Stimulated activated CD4-positive, alpha-beta T cell treated with anti-CD3 and anti-CD28 coated beads, Interleukin-15, amount 100 ng/mL, for 1 hour (primary cell): ENCODE measurements around the gene CERS1.

ENCODE experiments used
- DNase-seq, 2 donors: peaks; one replicate each; pipeline ENCODE4 v3.0.0-alpha.2; 2020; ENCODE audit warnings: low read depth in 1 of 2, low spot score in 1 of 2

CERS1 gene, protein sequence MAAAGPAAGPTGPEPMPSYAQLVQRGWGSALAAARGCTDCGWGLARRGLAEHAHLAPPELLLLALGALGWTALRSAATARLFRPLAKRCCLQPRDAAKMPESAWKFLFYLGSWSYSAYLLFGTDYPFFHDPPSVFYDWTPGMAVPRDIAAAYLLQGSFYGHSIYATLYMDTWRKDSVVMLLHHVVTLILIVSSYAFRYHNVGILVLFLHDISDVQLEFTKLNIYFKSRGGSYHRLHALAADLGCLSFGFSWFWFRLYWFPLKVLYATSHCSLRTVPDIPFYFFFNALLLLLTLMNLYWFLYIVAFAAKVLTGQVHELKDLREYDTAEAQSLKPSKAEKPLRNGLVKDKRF

DNA sequence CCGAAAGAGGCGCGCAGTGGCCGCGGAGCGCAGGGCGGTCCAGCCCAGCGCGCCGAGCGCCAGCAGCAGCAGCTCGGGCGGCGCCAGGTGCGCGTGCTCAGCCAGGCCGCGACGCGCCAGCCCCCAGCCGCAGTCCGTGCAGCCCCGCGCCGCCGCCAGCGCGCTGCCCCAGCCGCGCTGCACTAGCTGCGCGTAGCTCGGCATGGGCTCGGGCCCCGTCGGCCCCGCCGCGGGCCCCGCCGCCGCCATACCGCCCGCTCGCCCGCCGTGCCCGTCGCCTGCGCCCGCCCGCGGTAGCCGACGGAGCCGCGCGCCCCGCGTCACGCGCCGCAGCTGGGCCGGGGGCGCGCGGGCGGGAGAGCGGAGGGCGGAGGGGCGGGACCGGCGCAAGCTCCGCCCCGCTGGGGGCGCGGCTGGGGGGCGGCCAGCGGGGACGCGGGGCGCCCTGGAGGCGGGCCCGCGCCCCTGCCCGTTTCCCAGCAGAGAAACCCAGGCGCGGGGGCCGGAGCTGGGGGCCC, at the start of gene CERS1:
CERS1 (minus strand) TSS at position 335 of the 518 bp plus-strand sequence; CDS start at position 249, 86 bp downstream.
- DNase-seq, result no peak

DNA sequence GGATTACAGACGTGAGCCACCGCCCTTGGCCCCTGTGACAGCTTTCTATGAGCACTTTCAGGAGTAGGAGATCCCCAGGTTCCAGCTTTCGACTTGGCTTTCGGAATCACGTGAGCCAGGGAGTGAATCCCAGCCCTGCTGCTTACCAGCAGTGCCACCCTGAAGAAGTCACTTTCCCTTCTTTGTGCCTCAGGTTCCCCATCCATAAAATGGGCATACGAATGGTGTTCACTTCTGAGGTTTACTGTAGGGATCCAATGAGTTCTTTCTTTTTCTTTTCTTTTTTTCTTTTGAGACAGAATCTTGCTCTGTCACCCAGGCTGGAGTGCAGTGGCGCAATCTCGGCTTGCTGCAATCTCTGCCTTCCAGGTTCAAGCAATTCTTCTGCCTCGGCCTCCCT, 49.3 kb upstream of the CERS1 start:
- no peak for DNase-seq

DNA sequence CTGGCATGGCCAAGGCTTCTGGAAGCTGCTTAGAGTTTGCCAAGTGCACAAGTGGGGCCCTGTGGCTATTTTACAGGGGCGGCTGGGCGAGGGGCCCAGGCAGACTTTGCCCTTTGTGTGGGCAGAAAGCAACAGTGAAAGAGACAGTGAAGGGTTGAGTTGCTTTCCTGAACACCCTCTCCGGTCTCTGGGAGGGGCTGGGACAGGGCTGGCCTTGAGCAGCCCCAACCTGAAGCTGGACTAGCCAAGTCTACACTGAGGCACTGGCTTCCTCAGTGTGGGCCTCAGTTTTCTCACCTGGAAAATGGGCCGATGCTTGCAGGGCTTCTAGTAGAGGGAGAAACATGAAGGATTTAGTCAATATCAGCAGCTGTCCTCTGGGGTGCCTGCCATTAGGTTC, 47.5 kb upstream of the CERS1 start:
- no peak for DNase-seq

DNA sequence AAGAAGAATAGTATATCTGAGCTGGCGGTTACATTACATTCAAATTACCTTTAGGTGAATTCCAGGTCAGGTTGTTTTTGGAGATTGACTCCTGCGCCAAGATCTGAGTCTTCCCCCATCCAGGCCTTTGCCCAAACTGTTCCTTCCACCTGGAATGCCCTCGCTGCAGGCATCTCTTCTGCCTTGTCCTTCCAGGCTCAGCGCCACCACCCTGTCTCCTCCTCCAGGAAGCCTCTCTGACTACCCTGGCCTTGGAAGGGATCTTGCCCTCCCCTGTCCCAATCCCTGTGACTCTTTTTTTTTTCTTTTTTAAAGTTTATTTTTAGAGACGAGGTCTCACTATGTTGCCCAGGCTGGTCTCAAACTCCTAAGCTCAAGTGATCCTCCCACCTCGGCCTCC, 46.7 kb upstream of the CERS1 start:
- DNase-seq, result no peak

DNA sequence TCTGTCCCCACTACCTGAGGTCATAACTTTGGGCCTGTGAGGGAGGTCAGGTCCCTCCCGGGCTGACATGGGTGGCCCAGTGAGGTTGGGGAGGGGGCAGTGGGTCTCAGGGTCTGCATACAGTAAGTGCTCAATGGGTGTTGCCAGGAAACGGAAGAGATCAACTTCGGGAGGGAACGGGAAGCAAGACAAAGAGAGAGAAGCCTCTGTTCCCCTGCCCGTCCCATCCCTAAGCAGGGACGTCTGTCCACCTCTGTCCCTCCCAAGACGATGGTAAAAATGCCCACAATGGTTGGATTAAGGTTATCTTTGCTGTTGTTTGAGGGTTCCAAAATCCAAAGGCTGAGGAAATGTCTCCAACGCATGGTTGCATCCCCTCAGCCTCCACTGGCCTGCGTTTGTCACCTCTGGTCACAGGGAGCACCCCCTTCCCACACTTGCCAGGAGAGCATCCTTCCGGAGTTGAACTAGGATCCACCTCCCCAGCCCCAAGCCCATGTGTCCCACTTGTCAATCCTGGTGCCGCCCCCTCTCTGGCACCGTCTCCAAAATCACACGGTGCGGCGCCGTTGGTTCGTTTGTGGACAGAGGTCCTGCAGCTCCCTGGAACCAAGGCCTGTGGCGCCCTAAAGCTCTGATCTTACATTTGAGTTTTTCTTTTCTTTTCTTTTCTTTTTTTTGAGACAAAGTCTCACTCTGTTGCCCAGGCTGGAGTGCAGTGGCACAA, 45.8 kb upstream of the CERS1 start:
- no peak for DNase-seq

DNA sequence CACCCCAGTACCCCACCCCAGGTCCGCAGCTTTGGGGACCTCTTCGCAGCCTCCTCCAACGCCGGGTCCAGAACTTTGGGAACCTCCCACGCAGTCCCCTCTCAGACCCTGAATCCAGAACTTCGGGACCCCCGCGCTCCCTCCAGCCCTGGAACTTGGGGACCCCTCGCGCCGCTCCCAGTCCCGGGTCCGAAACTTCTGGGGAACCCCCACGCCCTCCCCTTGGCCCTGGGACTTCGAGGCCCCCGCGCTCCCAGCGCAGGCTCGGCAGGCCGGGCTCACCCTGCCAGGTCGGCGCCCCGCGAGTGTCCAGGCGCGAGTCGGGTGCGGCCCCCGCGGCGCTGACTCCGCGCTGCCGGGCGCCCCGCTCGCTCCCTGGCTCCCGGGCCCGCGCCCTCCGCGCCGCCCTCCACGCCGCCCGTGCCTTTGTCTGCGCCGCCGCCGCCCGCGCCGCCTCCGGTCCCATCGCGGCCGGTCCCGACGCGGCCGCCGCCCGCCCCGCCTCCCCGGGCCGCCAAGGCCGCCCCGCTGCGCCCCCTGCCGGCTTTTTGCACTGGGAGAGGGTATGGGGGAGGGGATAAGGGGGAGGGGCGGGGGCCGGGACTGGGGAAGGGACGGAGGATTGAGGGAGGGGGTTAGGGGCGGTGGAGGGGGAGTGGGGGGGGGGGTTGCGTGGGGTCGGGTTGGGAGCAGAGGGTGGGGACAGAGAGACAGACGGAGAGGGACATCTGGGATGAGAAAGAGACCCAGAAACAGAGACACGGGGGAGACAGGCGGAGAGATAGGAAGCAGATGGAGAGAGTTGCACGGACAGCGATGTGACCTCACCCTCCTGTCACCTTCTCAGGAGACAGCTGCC, 45.0 kb upstream of the CERS1 start, which contains the start of gene HOMER3:
HOMER3 (minus strand) TSS at position 449 of the 859 bp plus-strand sequence. CDS start 2,235 bp downstream, outside the sequence.
- peak; percentile 55 to 75 for DNase-seq

DNA sequence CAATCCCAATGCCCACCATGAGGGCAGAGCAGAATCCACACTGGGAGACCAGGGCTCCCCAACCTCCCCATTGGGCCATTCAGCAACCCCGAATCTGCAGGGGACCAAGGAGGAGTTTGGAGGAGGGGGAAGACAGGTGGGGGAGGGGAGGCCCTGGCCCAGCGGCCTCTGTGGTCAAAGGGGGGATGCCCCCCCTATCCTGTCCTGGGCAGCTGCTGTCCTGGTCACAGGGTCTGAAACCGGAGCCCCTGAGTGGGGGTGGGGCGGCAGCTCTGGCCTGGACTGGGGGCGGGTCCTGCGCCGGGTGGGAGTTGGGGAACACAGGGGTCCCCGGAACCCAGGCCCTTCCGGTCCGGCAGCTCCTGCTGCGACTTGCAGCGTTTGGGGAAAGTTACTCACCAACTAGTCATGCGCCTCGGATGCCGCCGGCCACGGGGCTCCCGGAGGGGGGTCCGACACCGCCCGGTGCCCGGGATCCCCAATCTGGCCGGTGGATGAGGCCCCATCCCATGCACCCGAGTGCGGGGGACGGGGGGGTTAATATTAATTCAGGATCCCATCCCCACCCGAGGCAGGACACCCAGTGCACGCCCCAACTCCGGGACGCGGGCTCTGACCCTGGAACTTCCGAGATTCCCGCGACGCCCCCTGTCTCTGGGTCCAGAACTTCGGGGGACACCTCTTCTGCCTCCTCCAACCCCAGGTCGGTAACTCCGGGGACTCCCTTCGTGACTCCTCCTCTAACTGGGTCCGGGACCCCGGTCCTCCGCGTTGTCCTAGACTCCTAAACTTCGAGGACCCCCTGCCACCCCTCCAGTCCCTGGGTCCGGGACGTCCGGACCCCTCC, 44.2 kb upstream of the CERS1 start:
- DNase-seq, result no peak

DNA sequence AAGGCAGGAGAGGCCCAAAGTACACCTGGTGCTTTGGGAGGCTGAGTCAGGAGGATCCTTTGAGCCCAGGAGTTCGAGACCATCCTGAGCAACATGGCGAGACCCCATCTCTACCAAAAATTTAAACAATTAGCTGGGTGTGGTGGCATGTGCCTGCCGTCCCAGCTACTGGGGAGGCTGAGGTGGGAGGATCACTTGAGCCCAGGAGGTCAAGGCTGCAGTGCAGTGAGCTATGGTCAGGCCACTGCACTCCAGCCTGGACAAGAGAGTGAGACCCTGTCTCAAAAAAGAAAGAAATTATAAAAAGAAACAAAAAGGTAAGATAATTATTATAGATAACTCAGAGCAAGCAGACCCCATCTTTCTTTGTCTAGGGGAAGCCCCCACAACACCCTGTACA, 43.2 kb upstream of the CERS1 start:
- DNase-seq, result no peak

DNA sequence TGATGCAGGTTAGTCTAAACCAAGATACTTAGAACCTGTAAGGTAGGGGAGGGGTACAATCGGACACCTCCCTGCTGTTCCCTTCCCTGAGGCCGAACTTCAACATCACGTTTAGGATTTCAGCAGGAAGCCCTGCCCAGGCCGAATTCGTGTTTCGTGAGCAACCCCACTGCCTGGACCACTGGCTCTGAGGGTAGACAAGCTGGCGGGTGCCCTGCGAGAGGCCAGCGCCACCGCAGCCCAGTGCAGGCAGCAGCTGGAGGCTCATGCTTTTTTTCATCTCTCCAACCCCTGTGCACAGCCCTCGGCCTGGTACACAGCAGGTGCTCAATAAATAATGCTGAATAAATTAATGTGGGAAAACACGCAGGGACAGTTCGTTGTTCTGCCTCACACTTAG, 37.3 kb upstream of the CERS1 start:
- no peak for DNase-seq

DNA sequence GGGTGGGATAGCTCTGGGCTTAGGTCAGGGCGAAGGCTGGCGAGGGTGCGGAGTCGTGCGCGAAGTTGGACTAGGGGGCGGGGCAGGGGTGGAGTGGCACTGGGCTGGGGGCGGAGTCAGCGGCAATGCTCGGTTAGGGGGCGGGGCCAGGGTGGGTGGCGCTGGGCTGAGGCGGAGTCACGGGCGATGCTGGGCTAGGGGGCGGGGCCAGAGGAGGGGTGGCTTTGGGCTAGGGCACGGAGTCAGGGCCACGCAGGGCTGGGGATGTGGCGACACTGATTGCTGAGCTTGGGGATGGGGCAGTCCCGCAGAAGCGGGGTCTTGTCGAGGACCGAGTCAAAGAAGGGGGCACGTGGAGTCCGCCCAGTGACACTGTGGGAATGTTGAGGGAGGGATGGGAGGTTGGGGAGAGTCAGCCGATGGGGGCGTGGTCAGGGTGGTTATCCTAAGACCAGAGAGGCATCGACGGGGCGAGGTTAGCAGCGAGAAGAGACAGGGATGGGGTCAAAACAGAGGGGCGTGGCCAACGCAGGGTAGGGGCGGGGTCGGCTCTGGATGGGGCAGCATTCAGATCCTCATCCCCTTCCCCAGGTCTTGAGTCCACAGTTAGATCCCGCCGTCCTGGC, 36.4 kb upstream of the CERS1 start:
- DNase-seq, result peak; percentile 69 to 82

DNA sequence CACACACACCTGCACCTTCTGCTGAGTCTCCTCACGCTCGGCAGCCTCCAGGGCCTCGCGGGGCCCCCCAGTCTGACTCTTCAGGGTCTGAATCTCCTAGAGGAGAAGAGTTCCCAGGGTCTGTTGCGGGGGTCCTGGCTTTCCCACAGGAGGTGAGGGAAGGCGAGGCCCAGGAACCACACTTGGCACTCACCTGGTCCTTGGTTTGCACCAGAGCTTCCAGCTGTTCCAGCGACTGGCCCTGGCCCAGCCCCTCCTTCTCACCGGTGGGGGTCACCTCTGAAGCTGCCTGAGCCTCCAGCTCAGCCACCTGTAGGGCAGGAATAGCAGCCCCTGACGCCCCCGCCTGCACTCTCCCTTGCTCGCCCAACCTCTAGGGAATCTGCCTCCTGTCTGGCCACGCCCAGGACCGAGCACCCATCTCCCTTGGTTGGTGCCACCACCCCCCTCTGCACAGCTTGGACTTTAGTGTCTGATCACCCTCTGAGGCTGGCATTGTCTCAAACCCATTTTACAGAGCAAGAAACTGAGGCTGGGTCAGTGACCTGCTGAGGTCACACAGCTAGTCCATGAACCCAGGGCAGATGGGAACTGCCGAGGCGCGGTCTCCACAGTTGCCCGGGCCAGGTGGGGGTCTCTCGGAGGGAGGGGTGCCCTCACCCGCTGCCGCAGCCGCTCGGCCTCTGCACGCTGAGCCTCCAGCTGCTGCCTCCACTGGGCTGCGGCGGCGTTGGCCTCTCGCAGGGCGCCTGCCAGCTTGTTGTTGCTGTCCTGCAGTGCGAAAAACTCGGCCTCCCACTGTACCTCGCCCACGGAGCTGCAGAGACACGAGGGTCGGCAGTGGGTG, 35.6 kb upstream of the CERS1 start:
- DNase-seq, result no peak

DNA sequence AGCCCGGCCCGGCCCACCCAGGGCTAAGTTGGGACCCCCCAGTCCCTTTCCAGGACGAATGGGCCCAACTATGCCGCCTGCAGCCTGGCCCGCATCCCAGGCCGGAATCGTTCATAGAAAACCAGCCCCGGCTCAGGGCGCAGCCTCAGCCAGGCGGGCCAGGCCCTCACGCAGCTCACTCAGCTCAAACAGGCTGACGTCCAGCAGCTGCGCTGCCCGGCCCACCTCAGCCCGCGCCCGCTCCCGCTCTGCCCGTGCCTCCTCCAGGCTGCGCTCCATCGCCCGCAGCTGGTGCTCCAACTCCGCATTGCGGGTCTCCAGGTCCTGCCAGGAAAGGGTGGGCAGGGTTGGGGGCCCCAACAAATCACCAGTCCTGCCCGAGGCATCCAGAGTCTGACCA, 33.4 kb upstream of the CERS1 start:
- DNase-seq, result no peak

DNA sequence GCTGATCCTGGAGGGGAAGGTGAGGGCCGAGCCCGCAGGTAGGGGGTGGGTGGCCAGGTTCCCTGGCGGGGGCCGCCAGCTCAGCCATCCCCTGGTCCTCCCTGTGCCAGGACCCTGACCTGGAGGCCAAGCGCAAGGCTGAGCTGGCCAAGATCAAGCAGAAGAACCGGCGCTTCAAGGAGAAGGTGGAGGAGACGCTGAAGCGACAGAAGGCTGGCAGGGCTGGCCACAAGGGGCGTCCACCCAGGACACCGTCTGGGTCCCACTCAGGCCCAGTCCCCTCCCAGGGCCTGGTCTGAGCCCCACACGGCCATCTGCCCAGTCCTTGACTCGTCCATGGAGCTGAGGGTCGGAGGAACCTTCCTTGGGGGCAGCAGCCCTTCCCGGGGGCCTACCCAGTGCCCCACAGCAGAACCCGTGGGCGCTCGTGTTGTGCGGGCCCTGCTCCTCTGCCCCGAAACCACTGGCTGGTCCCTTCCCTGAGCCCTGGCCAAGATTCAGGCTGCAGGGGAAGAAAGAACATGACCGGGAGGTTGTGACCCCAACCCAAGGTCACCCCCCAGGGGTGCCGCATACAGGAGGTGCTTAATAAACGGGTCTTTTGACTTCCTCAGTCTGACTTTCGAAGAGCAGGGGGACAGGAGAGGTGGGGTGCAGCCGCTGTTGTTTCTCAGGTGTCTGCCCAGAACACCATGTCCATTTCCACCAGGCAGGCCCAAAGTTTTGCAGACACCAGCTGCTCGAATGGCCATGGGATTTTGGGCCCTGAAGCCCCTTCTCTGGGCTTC, 32.3 kb upstream of the CERS1 start:
- DNase-seq, result no peak

DNA sequence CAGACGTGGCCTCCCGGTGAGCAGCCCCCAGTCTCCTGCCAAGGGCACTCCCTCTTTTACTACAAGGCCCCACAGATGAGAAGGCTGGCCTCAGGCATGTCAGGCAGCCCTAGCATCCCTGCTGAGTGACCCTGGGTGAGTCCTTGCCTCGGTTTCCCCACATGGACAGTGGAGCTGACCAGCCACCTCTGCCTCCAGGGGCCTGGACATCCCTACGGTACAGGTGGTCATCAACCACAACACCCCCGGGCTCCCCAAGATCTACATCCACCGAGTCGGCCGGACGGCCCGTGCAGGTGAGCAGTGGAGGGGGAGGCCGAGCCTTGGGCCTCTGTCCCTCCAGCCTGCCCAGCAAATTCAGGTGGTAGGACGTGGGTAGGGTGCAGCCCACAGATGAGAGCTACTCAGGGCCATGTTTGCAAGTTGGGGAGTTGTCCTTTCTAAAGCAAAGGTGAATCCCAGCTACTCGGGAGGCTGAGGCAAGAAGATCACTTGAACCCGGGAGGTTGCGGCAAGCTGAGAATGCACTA, 28.8 kb upstream of the CERS1 start:
- DNase-seq, result no peak

DNA sequence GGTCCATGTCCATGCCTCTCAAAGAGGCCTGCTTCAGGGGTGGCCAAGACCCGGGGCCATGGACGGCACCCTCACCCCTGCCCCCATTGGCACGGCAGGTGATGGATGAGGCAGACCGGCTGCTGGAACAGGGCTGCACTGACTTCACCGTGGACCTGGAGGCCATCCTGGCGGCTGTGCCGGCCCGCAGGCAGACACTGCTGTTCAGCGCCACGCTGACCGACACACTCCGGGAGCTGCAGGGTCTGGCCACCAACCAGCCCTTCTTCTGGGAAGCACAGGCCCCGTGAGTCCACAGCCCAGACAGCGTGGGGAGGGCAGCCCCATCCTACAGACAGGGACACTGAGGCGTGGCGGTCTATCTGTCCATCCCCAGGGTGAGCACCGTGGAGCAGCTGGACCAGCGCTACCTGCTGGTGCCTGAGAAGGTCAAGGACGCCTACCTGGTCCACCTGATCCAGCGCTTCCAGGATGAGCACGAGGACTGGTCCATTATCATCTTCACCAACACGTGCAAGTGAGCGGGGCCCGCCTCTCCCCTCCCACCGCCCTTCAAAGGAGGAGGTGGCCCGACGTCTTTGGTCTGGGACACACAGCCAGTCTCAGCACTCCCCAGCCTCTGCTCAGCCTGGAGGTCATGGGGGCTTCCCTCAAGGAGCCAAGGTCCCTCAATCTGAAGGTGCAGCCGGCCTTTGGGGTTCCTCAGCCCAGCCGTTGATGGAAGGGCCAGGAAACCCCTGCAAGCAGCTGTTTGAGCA, 26.4 kb upstream of the CERS1 start:
- DNase-seq, result no peak

DNA sequence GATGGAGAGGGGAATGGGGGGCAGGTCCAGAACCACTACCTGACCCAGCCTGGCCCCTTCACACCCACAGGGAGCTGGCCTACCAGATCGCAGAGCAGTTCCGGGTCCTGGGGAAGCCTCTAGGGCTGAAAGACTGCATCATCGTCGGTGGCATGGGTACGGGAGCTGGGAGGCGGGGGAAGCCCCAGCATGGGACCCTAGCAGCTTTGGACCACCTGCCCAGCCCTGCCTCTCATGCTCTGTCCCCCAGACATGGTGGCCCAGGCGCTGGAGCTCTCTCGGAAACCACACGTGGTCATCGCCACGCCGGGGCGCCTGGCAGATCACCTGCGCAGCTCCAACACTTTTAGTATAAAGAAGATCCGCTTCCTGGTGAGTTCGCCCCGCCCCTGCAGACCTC, 25.6 kb upstream of the CERS1 start:
- no peak for DNase-seq

DNA sequence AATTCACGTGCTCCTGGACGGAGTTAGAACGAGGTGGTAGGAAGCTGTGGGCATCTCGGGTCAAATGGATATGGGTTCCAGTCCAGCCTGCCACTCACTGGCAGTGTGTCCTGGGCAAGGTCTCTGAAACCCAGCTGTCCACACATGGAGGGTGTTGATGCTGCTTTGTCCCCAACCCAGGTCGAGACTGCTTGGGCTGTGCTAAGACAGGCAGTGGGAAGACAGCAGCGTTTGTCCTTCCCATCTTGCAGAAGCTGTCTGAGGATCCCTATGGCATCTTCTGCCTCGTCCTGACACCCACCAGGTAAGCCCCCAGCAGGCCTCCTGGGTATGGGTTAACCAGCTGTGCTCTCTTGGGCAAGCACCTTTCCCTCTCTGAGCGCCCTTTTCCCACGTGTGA, 24.4 kb upstream of the CERS1 start:
- no peak for DNase-seq

DNA sequence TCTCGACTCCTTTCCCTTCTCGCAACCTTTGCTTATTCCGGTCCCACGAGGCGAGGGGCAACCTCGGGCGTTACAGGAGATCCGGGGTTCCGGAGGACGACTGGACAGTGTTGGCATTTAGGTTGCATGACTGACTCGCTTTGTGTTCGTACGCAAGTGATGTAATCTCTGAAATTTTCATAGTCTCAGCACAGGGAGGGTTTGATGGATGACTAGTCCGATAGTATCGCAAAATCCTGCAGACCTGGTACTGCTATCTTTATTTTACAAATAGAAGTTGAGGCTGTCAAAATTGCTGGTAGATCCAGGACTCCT, 23.9 kb upstream of the CERS1 start:
- DNase-seq, result no peak
